GM06990 (cell line): ENCODE data around the gene DAGLA.

Source experiments
- DNase-seq: peaks from one replicate; pipeline ENCODE4 v3.0.0-alpha.2; 2011; ENCODE audit not compliant: insufficient read length; ENCODE audit errors: extremely low read depth
- H3K27me3 ChIP-seq: replicated peaks from 2 replicates; pipeline ENCODE4 v1.6.0; 2011; ENCODE audit warnings: low read length; ENCODE audit not compliant: control insufficient read depth, insufficient read depth
- H3K36me3 ChIP-seq: 2 replicates; pipeline ENCODE4 v1.5.1; 2011; ENCODE audit warnings: low read length; ENCODE audit not compliant: control insufficient read depth, insufficient read depth
- H3K4me3 ChIP-seq: replicated peaks from 2 replicates; pipeline ENCODE4 v1.5.1; 2011; ENCODE audit warnings: low read depth, mild to moderate bottlenecking, control low read depth, low read length
- TF ChIP-seq, protein P1 (sequence below): IDR thresholded peaks from 2 replicates; pipeline ENCODE4 v1.5.1; 2011; ENCODE audit warnings: low read length, control low read depth, mild to moderate bottlenecking, inconsistent platforms; ENCODE audit not compliant: insufficient read depth, poor library complexity, severe bottlenecking

DAGLA gene

DNA sequence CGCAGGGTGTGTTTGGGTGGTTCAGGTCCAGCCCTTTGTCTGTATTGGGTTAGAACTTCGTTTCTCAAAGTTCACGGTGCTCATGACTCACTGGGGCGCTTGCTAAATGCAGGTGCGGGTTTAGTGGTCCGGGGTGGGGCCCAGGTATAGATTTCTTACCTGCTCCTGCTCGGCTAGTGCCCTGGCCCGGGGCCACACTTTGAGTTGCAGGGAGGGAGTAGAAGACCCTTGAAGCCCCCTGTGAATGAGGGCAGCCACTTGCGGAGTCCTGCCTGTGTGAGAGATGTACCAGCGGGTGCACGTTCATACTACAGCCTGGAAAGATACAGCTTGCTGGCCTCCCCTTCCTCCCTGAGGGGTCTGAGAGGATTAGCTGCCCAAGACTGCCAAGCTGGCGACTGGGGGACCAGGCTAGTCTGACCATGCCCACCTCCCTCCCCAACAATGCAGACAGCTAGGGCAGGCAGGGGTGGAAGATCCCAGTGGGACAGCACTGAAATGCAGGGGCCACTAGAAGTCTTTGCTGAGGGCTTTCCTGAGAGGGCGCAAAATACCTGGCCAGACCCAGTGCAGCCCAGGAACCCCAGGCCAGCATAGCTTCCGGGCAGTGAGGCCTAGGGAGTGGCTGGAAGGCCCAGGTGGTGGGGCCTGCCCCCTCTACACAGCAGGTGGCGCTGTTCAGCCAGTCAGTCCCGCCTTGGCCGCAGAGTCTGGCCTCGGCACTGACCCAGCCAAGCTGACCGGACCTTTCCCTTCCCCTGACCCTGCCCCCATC is 67.2 kb downstream of the DAGLA start:
- no peaks in the 10 kb centered on the region for H3K36me3 ChIP-seq
- TF ChIP-seq, protein P1, sequence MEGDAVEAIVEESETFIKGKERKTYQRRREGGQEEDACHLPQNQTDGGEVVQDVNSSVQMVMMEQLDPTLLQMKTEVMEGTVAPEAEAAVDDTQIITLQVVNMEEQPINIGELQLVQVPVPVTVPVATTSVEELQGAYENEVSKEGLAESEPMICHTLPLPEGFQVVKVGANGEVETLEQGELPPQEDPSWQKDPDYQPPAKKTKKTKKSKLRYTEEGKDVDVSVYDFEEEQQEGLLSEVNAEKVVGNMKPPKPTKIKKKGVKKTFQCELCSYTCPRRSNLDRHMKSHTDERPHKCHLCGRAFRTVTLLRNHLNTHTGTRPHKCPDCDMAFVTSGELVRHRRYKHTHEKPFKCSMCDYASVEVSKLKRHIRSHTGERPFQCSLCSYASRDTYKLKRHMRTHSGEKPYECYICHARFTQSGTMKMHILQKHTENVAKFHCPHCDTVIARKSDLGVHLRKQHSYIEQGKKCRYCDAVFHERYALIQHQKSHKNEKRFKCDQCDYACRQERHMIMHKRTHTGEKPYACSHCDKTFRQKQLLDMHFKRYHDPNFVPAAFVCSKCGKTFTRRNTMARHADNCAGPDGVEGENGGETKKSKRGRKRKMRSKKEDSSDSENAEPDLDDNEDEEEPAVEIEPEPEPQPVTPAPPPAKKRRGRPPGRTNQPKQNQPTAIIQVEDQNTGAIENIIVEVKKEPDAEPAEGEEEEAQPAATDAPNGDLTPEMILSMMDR: peak; percentile 96
- H3K4me3 ChIP-seq: no peak overlapping the region
- DNase-seq: peak; percentile 57
- H3K27me3 ChIP-seq: peaks cover 2% of the 10 kb centered on the region

DNA sequence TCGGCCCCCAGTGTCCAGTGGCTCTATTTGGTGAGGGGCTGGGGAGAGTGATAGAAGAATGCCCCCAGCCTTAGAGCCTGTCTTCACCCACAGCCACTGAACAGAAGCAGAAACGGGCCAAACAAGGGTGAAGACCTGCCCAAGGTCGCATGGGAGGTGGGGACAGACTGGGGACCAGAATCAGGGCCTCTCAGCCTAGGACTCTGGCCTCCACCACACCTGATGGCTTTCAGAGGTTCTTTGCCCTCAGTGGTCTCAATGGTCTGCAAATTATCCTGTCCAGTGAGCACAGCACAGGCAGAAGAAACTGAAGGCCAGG is 67.7 kb downstream of the DAGLA start:
- DNase-seq: no peak
- TF ChIP-seq, protein P1: no peak
- no peak overlapping the region for H3K4me3 ChIP-seq
- H3K36me3 ChIP-seq: no peaks in the 10 kb centered on the region
- H3K27me3 ChIP-seq: peaks cover 2% of the 10 kb centered on the region

DNA sequence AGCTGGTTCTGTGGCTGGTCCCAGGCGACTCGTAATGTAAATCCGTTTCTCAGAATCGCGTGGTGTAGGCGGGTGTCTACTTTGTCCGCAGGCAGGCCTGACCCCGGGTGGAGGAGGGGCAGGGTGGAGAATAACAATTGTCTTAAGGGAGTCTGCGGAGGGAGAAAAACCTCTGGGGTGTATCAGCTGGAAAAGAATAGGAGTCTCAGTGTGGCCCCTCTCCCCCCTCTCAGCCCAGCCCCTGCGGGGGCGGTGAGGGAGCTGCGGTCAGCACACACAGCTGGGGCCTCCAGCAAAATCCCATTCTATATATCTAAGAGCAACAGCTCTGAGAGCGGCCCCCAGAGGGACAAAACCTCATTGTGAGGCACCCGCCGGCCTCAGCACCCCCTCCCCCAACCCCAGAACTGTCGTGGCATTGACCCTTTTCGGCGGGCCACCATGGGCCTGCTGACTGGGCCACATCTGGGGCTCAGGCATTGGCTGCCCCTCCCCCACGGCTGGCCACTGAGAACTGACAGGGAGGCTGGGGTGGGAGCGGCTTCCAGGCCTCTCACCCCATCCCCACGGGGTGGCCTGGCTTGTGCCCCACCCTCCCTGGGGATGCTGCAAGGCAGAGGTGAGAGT is 69.5 kb downstream of the DAGLA start:
- Histone ChIP-seq H3K4me3 (no peak overlapping the region), H3K36me3 (no peaks in the 10 kb centered on the region), H3K27me3 (peaks cover 2% of the 10 kb centered on the region)
- TF ChIP-seq, protein P1: no peak
- DNase-seq: no peak

DNA sequence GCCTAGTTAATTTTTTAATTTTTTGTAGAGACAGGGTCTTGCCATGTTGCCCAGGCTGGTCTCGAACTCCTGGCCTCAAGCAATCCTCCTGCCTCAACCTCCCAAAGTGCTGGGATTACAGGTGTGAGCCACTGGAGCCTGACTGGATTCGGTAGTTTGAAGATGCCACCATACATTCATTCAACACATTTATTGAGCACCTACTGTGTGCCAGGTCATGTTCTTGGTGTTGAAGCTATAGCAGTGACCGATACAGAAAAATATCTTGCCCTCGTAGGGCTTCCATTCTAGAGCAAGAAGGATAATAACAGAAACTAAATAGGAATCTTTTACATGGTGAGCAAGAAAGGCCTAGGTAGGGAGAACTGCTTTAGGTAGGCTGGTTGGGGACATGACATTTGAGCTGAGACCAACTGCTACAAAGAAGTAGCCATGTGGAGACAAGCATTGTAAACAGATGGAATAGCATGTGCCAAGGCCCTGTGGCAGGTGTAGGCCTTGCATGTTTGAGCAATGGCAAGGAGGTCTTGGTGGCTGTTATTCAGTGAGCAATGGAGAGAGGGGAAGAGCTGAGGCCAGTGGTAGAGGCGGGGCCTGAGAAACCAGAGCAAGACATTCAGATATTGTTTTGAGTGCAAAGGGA is 70.6 kb downstream of the DAGLA start:
- TF ChIP-seq, protein P1: no peak
- no peak for DNase-seq
- Histone ChIP-seq H3K27me3 (peaks cover 2% of the 10 kb centered on the region), H3K4me3 (no peak overlapping the region), H3K36me3 (no peaks in the 10 kb centered on the region)

DNA sequence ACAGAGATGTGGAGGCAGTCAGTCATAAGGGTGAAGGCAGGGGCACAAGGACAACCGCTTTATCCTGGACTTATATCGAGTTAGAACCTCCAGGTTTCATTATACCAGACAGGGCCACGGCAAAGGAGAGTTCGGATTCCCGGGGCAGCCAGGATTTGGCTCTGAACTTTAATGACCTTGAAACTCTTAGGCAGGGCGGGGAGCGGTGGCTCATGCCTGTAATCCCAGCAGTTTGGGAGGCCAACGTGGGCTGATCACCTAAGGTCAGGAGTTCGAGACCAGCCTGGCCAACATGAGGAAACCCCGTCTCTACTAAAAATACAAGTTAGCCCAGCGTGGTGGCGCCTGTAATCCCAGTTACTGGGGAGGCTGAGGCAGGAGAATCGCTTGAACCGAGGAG is 71.2 kb downstream of the DAGLA start:
- DNase-seq: no peak
- Histone ChIP-seq H3K36me3 (no peaks in the 10 kb centered on the region), H3K4me3 (no peak overlapping the region), H3K27me3 (peaks cover 2% of the 10 kb centered on the region)
- TF ChIP-seq, protein P1: no peak
